HG03196 (cell line): ENCODE measurements around the gene SPP2.

ENCODE experiments used
- ATAC-seq: cut with Tn5 transposase; IDR thresholded peaks from one replicate; pipeline ENCODE4 v1.9.1; 2021; ENCODE audit not compliant: unreplicated experiment

SPP2 gene

DNA sequence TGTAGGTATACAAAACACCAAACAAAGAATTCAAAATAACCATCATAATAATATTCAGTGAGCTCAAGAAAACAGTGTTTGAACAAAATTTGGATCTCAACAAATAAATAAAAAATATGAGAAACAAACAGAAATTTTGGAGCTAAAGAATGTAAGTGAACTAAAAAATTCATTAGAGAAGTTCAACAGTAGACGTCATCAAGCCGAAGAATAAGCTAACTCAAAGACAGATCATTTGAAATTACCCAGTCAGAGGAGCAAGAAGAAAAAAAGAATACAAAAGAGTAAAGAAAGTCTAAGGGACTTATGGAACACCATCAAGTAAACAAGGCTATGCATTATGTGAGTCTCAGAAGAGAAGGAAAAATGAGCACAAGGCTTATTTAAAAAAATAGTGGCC lies 16.6 kb upstream of the SPP2 start:
- no peak for ATAC-seq

DNA sequence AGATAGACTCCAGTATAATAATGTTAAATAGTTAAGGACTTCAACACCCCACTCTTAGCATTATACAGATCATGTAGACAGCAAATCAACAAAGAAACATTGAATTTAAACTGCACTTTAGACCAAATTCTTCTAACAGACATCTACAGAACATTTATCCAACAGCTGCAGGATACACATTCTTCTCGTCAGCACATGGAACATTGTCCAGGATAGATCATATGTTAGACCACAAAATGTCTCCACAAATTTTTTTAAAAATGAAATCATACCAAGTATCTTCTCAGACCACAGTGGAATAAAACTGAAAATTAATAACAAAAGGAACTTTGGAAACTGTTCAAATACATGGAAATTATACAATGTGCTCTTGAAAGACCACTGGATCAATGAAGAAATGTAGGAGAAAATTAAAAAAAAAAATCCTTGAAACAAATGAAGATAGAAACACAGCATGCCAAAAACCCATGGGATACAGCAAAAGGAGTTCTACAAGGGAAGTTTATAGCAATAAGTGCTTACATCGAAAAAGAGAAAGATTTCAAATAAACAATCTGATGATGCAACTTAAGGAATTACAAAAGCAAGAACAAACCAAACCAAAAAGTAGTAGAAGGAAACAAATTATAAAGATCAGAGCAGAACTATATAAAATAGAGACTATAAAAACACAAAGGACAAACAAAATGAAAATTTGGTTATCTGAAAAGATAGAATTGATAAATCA lies 12.3 kb upstream of the SPP2 start:
- no peak for ATAC-seq

DNA sequence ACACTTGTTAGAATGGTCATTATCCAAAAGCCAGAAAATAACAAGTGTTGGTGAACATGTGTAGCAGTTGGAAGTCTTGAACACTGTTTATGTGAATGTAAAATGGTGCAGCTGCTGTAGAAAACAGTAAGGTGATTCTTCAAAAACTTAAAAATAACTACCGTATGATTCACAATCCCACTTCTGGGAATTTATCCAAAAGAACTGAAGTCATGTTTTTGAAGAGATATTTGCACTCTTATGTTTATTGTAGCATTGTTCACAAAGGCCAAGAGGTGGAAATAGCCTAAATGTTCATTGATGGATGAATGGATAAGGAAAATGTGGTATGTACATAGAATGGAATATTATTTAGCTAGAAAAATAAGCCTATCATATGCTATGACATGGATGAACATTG lies 6.3 kb upstream of the SPP2 start:
- ATAC-seq = no peak

DNA sequence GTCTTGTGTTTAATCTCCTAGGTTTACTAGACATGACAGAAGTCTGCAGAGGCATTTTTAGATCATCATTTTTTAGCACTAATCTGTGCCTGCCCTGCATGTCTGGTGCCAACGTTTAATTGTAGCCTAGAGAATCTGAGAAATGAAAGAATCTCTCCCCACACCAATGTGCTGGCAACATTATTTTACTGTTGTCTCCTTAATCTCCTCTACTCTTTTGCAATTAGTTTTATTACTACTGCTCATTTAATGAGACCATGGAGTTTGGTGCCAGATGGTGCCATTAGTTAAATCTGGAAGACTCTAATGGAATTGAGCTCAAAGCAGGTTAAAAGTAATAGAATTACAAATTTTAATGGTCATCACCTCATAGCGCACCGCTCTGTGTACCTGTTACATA lies 4.0 kb upstream of the SPP2 start:
- no peak for ATAC-seq

DNA sequence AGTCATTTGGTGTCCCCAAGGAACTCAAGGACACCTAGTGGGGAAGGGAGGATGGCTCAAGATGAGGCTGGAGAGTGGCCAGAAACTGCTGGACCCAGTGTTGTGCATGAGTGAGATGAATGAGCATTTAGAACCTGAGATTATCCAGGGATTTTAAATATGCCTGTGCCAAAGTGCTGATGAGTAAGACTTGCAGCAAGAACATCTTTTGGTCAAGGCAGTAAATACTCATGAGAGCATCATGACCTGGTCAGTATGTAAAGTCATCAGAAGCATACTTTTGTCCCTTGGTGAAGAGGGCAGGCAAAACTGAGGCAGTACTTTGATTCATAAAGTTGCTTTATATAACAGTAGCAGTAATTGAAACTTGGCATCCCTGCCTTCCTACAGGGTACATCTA lies 3.1 kb upstream of the SPP2 start:
- ATAC-seq = no peak

DNA sequence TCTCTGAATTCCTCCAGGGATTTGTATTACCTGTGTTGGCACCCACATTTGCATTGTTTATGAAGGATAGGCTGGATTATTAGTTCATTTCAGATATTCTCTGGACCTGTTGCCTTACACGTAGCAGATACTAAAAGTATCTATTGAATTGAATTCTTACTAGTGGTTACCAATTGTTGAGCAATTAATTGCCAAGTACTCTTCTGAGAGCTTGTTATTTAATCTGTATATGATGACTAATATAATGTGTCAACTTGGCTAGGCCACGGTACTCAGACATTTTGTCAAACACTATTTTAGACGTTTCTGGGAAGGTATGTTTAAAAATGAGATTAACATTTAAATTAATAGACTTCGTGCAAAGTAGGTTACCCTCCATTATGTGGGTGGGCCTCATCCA lies 2.5 kb upstream of the SPP2 start:
- no peak for ATAC-seq

DNA sequence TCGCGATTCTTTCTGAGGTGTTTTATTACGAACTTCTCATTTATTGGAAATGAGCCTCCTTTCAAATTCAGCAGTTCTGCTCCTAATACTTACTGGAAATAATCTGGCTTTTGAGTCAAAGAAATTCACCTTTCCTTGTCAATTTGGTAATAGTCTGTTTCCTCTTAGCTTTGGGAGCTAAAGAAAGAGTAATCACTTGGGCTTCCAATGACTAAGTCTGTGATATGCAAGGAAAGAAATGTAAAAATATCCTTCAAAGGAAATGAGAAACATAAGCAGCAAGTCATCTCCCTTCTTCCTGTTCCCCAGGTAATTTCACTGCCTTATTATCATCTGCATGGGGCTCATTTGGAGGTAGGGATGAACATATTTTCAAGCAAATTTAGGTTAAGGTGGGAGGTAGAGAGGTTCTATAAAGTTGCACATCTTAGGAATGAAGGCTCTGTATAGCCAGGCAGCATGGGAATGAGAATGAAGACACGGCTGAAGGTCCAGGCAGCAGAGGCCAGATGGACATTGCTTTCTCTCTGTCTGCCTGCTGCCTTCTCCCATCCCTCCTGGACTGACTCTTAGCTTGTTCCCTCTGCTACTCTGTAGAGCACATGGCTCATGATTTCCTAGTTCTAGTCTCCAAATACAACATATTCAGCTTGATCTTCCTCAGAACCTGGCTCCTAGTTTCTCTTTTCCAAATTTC lies 1.0 kb downstream of the SPP2 start:
- no peak for ATAC-seq

DNA sequence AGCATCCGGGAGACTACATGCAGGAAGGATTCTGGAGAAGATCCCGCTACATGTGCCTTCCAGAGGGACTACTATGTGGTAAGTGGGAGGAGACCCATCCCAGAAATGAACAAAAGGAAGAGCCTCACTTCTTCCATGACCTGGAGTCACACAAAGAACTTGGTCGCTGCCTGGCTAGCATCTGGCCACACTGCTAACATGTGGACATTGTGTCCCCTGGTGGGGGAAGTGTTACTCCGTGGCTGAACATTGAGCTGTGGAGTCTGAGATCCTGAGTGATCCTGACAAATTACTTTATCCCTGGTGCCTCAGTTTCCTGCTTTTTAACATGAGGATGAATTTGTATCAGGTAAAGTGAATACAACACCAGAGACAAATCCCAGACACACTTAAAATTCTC lies 8.4 kb downstream of the SPP2 start:
- ATAC-seq = no peak

DNA sequence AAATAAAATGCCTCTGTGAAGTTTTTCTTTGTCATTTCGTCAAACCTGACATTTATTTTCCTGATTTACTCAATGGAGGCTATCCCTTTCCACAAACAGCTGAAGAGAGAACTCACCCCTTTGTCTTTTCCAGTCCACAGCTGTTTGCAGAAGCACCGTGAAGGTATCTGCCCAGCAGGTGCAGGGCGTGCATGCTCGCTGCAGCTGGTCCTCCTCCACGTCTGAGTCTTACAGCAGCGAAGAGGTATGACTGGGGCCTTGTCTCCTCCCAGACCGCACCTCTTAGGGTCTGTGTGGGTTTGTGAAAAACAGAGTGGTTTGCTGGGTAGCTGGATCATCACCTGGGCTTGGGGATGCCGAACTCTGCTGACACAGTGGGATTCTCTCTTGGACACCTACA lies 9.7 kb downstream of the SPP2 start:
- no peak for ATAC-seq

DNA sequence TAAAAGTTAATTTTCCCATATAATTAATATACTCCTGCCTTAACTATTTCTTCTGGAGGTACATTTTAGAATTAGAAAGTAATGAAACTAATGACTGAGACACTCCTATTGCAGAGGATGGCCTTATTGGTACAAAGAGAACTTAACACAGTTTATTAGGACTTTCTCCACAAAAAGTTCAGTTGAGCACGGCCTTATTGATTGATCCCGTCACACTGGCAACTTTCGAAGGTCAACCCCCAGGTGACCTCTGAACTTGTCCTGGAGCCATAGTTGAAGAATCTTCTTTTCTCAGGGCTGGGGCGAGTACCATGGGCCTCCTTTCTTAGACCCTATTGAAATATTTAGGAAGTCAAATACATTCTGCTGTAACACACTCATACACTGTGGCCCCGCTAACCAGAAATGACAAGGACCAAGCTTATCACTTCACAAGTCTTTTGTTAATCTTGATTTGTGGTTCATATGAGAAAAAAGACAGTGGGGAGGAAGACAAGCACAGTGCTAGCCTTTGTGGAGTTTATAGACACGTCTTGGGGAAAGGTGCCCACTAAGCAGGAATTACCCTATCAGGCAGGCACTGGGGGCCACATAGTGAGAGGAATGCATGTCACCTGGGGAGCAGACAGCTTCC lies 11.2 kb downstream of the SPP2 start:
- ATAC-seq = no peak

DNA sequence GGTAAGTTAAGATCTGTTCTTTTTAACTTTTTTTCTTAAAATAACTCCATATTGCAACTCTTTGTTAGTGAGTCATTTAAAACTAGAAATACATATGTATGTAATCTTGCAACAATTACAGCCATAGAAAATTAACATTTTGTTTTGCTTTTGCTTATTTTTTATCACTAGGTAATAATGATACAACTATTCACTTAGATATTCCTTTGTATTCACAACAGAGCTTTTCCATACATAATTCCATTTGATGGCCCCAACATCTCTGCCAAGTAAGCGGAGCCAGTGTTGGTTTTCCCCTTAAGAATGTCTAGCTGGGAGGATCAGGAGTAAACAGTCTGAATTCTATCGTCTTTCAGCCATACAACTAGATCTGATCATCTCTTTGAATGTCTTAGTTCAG lies 16.1 kb downstream of the SPP2 start:
- ATAC-seq = no peak

DNA sequence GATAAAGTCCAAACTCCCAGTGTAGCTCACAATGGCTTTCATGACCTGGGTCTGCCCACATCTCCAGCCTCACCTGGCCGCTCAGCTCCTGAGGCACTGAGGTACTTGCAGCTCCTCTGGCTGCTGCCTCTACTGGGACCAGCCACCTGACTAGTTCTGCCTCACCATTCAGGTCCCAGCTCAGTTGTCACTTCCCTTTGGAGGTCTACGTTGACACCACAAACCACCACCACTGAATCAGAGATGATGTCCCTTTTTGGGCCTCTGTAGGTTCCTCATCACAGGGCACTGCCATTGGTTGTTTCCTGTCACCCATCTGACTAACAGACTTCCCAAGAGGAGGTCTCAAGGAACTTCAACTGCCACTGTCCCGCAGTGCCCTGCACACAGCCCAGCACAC lies 21.2 kb downstream of the SPP2 start:
- no peak for ATAC-seq

DNA sequence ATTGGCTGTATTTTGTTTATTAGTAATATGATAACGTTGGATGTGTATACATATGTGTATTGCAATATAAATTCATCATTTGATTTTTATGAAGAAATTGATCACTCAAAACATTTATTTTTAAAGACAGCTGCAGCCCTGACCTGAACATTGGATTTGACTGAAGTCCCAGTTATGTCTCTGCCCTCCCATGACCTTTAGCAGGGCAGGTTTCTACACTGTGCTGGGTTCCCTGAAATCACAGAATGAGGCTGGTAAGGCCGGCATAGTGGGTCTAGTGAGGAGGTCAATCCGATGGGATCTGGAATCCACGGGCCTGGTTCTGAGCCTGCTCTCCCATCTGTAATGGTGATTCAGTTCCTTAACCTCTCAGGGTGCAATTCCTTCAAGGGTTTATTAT lies 22.0 kb downstream of the SPP2 start:
- no peak for ATAC-seq

DNA sequence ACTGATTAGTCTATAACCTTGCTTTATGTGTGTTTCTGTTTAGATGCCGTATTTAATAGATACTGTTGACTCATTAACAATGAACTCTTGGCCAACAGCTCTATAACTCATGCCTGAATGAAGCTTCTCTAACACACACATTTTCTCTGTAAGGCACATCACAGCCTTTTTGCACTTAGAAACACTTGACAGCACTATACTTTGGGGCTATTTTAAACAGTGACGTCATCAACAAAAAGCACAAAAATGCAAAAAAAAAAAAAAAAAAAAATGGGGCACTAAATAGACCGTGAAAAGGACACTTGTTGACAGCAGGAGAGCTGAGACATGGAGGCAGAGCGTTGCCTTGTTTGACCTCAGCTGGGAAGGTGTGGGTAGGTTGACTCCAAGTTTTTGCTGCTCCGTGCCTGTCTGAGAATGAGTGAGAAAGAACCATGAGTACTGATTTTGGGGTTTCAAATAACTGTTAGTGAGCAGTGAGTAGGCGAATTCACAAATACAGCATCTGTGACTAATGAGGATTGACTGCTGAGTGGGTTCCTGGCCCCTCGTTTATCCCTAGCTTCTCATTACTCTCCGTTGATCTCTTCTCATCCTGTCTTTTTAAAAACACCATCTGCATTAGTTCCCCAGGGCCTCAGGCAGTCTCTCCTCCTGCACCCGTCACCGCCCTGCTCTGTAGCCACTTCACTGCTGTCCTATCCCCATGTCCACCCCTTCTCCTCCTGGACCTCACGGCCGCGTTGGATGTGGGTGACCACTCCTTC lies 24.4 kb downstream of the SPP2 start:
- no peak for ATAC-seq

DNA sequence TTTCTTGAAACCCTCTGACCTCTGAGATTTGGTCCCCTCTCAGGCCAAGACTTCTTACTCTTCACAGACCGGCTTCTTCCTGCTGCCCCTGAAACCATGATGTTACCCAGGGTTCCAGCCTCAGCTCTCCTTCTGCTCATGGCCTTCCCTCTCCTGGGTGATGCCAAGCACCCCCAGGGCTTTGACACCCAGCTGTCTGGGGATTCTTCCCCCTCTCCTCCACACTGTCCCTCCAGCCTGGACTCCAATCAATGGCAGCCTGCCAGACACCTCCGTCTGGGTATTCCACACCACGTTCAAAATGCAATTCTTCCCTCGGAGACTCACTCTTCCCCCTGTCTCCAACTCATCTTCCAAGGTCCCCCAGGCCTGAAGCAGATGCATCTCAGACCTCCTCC lies 25.0 kb downstream of the SPP2 start:
- ATAC-seq = no peak

DNA sequence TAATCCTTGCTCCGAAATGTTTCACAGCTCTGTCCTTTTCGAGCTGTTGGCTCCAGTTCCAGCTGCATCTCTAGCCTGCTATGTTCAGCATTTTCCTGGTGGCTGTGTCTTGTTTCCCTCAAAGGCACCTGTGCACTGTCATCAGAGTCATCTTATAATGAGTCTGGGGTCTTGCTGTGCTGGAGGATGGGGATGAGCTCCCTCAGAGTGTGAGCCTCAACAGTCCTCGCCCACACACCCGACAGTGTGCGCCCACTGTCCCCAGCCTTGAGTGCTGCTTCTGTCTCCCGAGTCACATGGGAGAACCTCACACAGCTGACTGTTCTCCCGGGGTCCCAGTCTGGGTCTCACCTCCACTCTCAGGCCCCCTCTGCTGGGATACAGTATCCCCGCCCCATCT lies 25.4 kb downstream of the SPP2 start:
- ATAC-seq = no peak

DNA sequence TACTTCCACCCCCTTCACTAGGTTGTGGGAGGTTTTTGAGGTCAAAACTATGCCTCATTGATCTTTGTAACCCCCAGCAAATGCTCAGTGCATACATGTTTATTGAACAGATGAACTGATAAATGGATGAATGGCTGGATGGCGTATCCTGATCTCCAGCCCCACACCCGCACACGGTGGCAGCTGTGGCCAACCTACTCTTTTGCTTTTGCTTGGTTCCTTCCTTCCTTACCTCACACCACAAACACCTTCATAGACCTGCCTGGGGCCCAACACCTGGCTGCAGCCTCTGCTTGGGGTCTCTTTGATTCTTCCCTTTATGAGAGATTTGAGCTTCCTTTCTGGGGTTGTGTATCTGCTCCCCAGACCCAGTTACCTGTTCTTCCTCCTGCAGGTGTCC lies 25.9 kb downstream of the SPP2 start:
- no peak for ATAC-seq

DNA sequence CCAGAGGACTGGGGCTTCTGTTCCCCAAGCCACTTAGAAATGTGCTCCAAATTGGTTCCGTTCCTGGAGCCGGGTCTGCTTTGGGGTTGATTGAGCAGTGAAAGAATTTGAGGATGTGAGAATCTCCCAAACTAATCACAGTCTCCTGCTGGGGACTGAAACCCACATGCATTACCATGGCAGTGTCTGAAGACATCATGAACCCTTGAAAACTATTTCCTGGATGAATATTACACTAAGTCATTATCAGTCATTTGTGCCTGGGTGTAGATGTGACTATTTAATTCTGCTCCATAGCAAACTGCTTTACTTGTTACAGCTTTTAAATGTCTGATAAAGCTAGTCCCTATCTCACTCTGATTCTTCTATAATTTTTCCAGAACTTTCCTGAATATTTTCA lies 27.6 kb downstream of the SPP2 start:
- ATAC-seq = no peak

DNA sequence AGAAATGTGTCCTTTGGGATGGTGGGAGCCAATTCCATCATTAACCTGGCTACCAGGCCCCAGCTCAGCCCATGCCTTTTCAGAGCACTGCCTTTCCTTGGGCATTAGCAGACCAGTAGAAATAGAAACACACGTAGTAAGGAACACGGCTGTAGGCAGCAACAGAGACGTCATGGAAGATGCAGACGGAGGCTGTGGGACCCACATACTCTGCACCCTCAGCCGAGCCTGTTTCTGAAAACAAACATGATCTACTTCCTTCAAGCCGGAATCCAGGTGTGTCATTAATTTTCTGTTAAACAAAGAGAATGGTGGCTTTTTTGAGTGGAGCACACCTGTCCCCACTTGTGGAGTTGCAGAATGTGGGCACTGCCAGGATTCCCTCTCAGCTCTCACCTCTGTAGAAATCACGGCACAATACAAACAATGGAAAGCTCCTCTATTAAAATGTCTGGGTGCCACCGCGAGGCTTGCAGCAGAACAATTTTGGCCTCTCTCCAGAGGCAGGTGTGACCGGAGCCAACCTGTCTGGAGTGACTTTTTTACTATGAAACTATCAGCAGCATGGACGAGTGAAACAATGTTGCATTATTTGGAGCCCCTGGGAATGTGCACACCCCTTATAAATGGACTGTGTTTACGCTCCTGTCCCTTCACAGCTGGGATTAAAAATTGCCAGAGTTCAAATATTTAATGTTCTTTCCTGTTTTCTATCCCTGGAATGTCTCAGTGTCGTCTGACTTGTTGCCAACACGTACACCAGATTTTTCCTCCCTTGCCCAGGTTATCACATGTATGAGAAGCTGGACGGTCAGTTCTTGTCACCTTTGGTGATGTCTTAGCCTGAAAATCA lies 31.7 kb downstream of the SPP2 start:
- no peak for ATAC-seq

DNA sequence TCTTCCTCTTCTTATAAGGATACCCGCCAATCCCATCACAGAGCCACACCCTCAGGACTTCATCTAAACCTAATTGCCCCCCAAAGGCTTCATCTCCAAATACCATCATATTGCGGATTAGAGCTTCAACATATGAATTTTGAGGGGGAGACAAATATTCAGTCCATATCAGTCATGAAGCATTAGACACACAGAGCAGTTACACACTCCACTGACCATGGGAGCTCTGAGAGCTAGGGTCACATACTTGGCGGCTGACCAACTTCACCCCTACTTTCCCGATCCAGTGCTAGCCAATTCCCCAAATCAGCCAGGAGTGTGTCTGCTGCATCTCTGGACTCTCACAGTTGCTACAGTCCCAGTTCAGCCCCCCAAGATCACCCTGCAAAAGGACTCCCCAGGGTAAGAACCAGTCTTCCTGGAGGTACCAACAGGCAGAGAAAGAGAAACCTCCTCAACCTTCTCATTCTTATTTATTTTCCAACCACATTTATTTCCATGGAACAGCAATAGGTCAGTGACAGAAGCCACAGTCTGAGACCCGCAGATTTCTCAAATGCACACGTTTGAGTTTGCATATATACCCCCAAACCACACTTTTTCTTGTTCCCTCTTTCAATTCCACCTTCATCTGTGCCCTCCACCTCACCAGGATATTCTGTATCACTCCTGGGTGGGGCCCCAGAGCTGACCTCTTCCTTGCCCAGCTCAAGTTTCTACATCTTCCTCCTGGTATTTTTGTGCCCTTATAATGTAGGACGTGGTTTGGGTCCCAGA lies 33.3 kb downstream of the SPP2 start:
- no peak for ATAC-seq
